K562 (cell line): ENCODE data around the gene PLA2G3. TPM values are rescaled to one million over a fixed set of nuclear protein-coding genes. Genes with fewer than 3 reads are reported as not detected.

Source experiments
- BACH1 ChIP-seq: fragments of 200-800 bp; sonication (Bioruptor generic); IDR thresholded peaks from 2 replicates; pipeline ENCODE4 v1.6.1; 2016; ENCODE audit warnings: missing genetic modification characterization, missing compliant biosample characterization
- CAMTA2 ChIP-seq: fragments of 250-450 bp; sonication (Bioruptor Pico); conservative IDR thresholded peaks from 2 replicates; pipeline ENCODE4 v1.5.1; 2022
- FOXA3 ChIP-seq, 2 experiments: fragments of 450-650 bp in 1 of 2; sonication (generic) in 1 of 2; formaldehyde crosslinking; IDR thresholded peaks in 1 of 2; conservative IDR thresholded peaks in 1 of 2; 2 replicates each; pipeline versions ENCODE4 v1.4.0 to v1.8.0; 2020 to 2022; ENCODE audit warnings: mild to moderate bottlenecking in 2 of 2, missing genetic modification reagents in 1 of 2
- FOXK2 ChIP-seq, 2 experiments: fragments of 450-650 bp; IDR thresholded peaks in 1 of 2; conservative IDR thresholded peaks in 1 of 2; 2 replicates each; pipeline ENCODE4 v1.6.1; 2016; ENCODE audit warnings: low read depth in 2 of 2, mild to moderate bottlenecking in 1 of 2
- GABPB2 ChIP-seq: fragments of 250-450 bp; sonication (Bioruptor Pico); conservative IDR thresholded peaks from 2 replicates; pipeline ENCODE4 v1.5.1; 2021; ENCODE audit warnings: mild to moderate bottlenecking
- GTF2E2 ChIP-seq: fragments of 200-800 bp; sonication (Bioruptor generic); IDR thresholded peaks from 2 replicates; pipeline ENCODE4 v1.6.1; 2016; ENCODE audit warnings: missing genetic modification characterization, missing compliant biosample characterization
- KAT7 ChIP-seq: sonication (generic); formaldehyde crosslinking; IDR thresholded peaks from 2 replicates; pipeline ENCODE4 v1.8.0; 2022; ENCODE audit warnings: missing genetic modification reagents, mild to moderate bottlenecking, borderline replicate concordance
- MCM5 ChIP-seq: fragments of 450-650 bp; IDR thresholded peaks from 2 replicates; pipeline ENCODE4 v1.6.1; 2016; ENCODE audit warnings: low read depth
- NFATC3 ChIP-seq: fragments of 450-650 bp; IDR thresholded peaks from 2 replicates; pipeline ENCODE4 v1.6.1; 2017; ENCODE audit warnings: mild to moderate bottlenecking
- RB1 ChIP-seq: fragments of 450-650 bp; IDR thresholded peaks from 2 replicates; pipeline ENCODE4 v1.6.1; 2017; ENCODE audit warnings: low read depth, mild to moderate bottlenecking
- RBFOX2 ChIP-seq: fragments of 200-400 bp; formaldehyde crosslinking; IDR thresholded peaks from 2 replicates; pipeline ENCODE4 v1.6.1; 2017; ENCODE audit warnings: low read depth, mild to moderate bottlenecking, low read length, moderate library complexity
- TBL1XR1 ChIP-seq, 2 experiments: IDR thresholded peaks; 2 replicates each; pipeline ENCODE4 v1.6.1; 2012; ENCODE audit warnings: improper control_type of control experiment in 2 of 2, low read length in 2 of 2, mild to moderate bottlenecking in 1 of 2
- ZNF174 ChIP-seq: fragments of 250-450 bp; sonication (Bioruptor Pico); IDR thresholded peaks from 2 replicates; pipeline ENCODE4 v1.4.0; 2020; ENCODE audit warnings: mild to moderate bottlenecking
- ZNF717 ChIP-seq: fragments of 250-450 bp; sonication (Bioruptor Pico); IDR thresholded peaks from 2 replicates; pipeline ENCODE4 v1.5.0; 2021
- ZNF778 ChIP-seq: fragments of 450-650 bp; formaldehyde crosslinking; IDR thresholded peaks from 2 replicates; pipeline ENCODE4 v1.4.0; 2020; ENCODE audit warnings: mild to moderate bottlenecking, moderate library complexity
- polyA plus RNA-seq, 8 experiments: library from polyadenylated mRNA; depleted of rRNA in 4 of 8; stranded (reverse) in 5 of 8; unstranded in 3 of 8; fragments of >200 nt; fragmentation: Nextera tagmentation in 2 of 8; fragmentation: Illumina TruSeq in 1 of 8; extraction: Ambion mirVana in 2 of 8; extraction: Trizol in 1 of 8; gene quantifications; 2 replicates each; pipeline versions ENCODE4 v1.2.1 to v1.2.3, GENCODE V29; 2011 to 2014; ENCODE audit warnings: inconsistent platforms in 1 of 8, missing spikeins in 1 of 8
- total RNA-seq, 7 experiments: library from RNA; depleted of rRNA in 6 of 7; stranded (reverse); fragments of >200 nt in 6 of 7; fragmentation: Illumina TruSeq in 2 of 7; extraction: Trizol in 2 of 7; gene quantifications; 2 replicates each; pipeline versions ENCODE4 v1.2.1 to v1.2.3, GENCODE V29; 2011 to 2021; ENCODE audit warnings: low replicate concordance in 1 of 7
- TF ChIP-seq, protein P1 (sequence below): fragments of 250-450 bp; sonication (Bioruptor Pico); IDR thresholded peaks from 2 replicates; pipeline ENCODE4 v1.5.0; 2021
- TF ChIP-seq, protein P2 (sequence below): fragments of 450-650 bp; IDR thresholded peaks from 2 replicates; pipeline ENCODE4 v1.6.1; 2018; ENCODE audit not compliant: partially characterized antibody
- TF ChIP-seq, protein P3 (sequence below): fragments of 250-450 bp; sonication (Bioruptor Pico); IDR thresholded peaks from 2 replicates; pipeline ENCODE4 v1.4.0; 2020

Gene PLA2G3
- total and polyA plus RNA-seq, 9 of the 15 experiments (the other 6 are each of a cell fraction or from before 2014, with no cell fraction given), result 0.18 to 1.4 (median 0.64) TPM

DNA sequence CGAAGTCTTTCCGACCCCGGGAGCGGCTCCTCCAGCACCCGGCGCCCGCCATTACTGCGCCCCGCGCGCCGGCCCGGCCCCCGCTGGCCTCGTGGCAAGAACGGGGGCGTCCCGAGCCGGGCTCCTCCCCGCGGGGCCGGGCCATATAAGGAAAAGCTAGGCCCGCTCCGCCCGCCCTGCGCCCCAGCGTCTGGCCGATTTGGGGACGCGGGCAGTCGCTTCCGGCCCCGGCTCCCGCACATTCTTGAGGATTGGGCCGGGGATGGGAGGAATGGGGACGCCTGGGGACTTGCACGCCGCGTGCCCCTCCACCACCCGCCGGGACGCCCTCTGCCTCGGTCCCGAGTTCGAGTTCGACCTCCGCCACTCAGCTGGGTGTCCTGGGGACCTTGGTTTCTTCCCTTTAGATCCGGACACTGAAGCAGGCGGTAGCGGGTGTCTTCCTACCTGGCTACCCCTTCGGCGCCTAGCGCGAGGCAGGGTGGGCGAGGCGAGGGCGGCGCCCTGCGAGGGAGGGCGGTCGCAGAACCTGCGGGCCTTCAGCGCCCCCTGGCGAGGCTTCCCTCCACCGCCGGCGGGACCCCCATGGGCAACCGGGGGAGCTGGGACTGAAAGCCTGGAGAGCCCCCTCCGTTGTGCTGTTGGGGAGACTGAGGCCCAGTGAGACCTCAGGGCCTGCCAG lies 55.4 kb downstream of the PLA2G3 start (continued):
- TF ChIP-seq, protein P1, sequence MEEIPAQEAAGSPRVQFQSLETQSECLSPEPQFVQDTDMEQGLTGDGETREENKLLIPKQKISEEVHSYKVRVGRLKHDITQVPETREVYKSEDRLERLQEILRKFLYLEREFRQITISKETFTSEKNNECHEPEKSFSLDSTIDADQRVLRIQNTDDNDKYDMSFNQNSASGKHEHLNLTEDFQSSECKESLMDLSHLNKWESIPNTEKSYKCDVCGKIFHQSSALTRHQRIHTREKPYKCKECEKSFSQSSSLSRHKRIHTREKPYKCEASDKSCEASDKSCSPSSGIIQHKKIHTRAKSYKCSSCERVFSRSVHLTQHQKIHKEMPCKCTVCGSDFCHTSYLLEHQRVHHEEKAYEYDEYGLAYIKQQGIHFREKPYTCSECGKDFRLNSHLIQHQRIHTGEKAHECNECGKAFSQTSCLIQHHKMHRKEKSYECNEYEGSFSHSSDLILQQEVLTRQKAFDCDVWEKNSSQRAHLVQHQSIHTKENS (CRISPR knock-in tag), result no peak
- TF ChIP-seq MCM5 (no peak), ZNF717 (CRISPR knock-in tag) (no peak), GABPB2 (CRISPR knock-in tag) (no peak), ZNF174 (CRISPR knock-in tag) (no peak), GTF2E2 (tag) (peak; percentile 70; the same call in 1 of the 2 replicates), NFATC3 (no peak), FOXA3 (CRISPR knock-in tag; conservative IDR thresholded peaks at IDR 0.05 in 1 of 2, IDR thresholded peaks at IDR 0.05 in 1 of 2) (no peak), RB1 (peak; percentile 34; the same call in 1 of the 2 replicates), ZNF778 (CRISPR knock-in tag) (no peak), TBL1XR1 (IDR thresholded peaks at IDR 0.05; ENCODE audit: low read length in 2 of 2) (no peak), CAMTA2 (CRISPR knock-in tag) (no peak), FOXK2 (conservative IDR thresholded peaks at IDR 0.05 in 1 of 2, IDR thresholded peaks at IDR 0.05 in 1 of 2; ENCODE audit: low read depth in 2 of 2) (no peak), BACH1 (tag) (no peak), KAT7 (CRISPR knock-in tag) (peak; percentile 70; the same call in 1 of the 2 replicates), RBFOX2 (peak; percentile 97)
- TF ChIP-seq, protein P2, sequence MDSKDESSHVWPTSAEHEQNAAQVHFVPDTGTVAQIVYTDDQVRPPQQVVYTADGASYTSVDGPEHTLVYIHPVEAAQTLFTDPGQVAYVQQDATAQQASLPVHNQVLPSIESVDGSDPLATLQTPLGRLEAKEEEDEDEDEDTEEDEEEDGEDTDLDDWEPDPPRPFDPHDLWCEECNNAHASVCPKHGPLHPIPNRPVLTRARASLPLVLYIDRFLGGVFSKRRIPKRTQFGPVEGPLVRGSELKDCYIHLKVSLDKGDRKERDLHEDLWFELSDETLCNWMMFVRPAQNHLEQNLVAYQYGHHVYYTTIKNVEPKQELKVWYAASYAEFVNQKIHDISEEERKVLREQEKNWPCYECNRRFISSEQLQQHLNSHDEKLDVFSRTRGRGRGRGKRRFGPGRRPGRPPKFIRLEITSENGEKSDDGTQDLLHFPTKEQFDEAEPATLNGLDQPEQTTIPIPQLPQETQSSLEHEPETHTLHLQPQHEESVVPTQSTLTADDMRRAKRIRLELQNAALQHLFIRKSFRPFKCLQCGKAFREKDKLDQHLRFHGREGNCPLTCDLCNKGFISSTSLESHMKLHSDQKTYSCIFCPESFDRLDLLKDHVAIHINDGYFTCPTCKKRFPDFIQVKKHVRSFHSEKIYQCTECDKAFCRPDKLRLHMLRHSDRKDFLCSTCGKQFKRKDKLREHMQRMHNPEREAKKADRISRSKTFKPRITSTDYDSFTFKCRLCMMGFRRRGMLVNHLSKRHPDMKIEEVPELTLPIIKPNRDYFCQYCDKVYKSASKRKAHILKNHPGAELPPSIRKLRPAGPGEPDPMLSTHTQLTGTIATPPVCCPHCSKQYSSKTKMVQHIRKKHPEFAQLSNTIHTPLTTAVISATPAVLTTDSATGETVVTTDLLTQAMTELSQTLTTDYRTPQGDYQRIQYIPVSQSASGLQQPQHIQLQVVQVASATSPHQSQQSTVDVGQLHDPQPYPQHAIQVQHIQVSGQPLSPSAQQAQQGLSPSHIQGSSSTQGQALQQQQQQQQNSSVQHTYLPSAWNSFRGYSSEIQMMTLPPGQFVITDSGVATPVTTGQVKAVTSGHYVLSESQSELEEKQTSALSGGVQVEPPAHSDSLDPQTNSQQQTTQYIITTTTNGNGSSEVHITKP, result no peak
- TF ChIP-seq, protein P3, sequence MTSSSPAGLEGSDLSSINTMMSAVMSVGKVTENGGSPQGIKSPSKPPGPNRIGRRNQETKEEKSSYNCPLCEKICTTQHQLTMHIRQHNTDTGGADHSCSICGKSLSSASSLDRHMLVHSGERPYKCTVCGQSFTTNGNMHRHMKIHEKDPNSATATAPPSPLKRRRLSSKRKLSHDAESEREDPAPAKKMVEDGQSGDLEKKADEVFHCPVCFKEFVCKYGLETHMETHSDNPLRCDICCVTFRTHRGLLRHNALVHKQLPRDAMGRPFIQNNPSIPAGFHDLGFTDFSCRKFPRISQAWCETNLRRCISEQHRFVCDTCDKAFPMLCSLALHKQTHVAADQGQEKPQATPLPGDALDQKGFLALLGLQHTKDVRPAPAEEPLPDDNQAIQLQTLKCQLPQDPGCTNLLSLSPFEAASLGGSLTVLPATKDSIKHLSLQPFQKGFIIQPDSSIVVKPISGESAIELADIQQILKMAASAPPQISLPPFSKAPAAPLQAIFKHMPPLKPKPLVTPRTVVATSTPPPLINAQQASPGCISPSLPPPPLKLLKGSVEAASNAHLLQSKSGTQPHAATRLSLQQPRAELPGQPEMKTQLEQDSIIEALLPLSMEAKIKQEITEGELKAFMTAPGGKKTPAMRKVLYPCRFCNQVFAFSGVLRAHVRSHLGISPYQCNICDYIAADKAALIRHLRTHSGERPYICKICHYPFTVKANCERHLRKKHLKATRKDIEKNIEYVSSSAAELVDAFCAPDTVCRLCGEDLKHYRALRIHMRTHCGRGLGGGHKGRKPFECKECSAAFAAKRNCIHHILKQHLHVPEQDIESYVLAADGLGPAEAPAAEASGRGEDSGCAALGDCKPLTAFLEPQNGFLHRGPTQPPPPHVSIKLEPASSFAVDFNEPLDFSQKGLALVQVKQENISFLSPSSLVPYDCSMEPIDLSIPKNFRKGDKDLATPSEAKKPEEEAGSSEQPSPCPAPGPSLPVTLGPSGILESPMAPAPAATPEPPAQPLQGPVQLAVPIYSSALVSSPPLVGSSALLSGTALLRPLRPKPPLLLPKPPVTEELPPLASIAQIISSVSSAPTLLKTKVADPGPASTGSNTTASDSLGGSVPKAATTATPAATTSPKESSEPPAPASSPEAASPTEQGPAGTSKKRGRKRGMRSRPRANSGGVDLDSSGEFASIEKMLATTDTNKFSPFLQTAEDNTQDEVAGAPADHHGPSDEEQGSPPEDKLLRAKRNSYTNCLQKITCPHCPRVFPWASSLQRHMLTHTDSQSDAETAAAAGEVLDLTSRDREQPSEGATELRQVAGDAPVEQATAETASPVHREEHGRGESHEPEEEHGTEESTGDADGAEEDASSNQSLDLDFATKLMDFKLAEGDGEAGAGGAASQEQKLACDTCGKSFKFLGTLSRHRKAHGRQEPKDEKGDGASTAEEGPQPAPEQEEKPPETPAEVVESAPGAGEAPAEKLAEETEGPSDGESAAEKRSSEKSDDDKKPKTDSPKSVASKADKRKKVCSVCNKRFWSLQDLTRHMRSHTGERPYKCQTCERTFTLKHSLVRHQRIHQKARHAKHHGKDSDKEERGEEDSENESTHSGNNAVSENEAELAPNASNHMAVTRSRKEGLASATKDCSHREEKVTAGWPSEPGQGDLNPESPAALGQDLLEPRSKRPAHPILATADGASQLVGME (CRISPR knock-in tag), result no peak
